SK-N-SH (cell line): ENCODE measurements around the gene EIF5A2. TPM values are rescaled to one million over a fixed set of nuclear protein-coding genes. Genes with fewer than 3 reads are reported as not detected.
"Not testable (repeated sequence)": the region's sequence is repeated elsewhere in the genome, so short reads cannot be mapped to it uniquely, and the experiment has no call there.

Experiments
- CTCF ChIA-PET: fragments of 300-600, 350-600 bp; formaldehyde crosslinking; extraction: SDS; loops from one replicate; lab custom pipeline; 2021; lab: Yijun Ruan, JAX
- POLR2A ChIA-PET: fragments of 350-600 bp; sonication (Branson Sonifier 250); formaldehyde crosslinking; extraction: SDS; loops from one replicate; lab custom pipeline; 2020; ENCODE audit warnings: antibody characterized with exemption, inconsistent platforms; lab: Yijun Ruan, JAX
- DNase-seq: peaks from one replicate; pipeline ENCODE4 v3.0.0; 2012
- H2AFZ ChIP-seq: fragments of 200-600 bp; sonication (generic); 2 replicates; pipeline ENCODE4 v1.8.1; 2016; ENCODE audit warnings: antibody characterized with exemption, mild to moderate bottlenecking, low read depth
- H3F3A ChIP-seq: fragments of 200-600 bp; sonication (generic); replicated peaks from 2 replicates; pipeline ENCODE3; 2016; ENCODE audit warnings: antibody characterized with exemption, mild to moderate bottlenecking; ENCODE audit not compliant: insufficient read depth
- H3K27ac ChIP-seq, 2 experiments: fragments of 200-500 bp in 1 of 2; fragments of 200-600 bp in 1 of 2; sonication (Bioruptor generic) in 1 of 2; sonication (generic), shearing (Covaris generic) in 1 of 2; 2 replicates each; pipeline versions ENCODE4 v1.5.1 to v1.6.1; 2014 to 2016; ENCODE audit warnings: low read depth in 2 of 2, inconsistent platforms in 1 of 2, low read length in 1 of 2, mild to moderate bottlenecking in 1 of 2, mixed read lengths in 1 of 2
- H3K27me3 ChIP-seq: fragments of 200-600 bp; sonication (generic), shearing (Covaris generic); 2 replicates; pipeline ENCODE4 v1.6.1; 2016; ENCODE audit warnings: mixed run types; ENCODE audit not compliant: insufficient read depth
- H3K36me3 ChIP-seq, 2 experiments: fragments of 200-500 bp in 1 of 2; fragments of 200-600 bp in 1 of 2; sonication (Bioruptor generic) in 1 of 2; sonication (generic) in 1 of 2; replicated peaks in 1 of 2; 2 replicates each; pipeline versions ENCODE3 to v1.5.1; 2014 to 2016; ENCODE audit warnings: low read length in 1 of 2, mild to moderate bottlenecking in 1 of 2; ENCODE audit not compliant: insufficient read depth in 2 of 2, control insufficient read depth in 1 of 2
- H3K4me1 ChIP-seq, 2 experiments: fragments of 200-500 bp in 1 of 2; fragments of 200-600 bp in 1 of 2; sonication (Bioruptor generic) in 1 of 2; sonication (generic), shearing (Covaris generic) in 1 of 2; 2 replicates each; pipeline versions ENCODE4 v1.5.1 to v1.6.1; 2014 to 2016; ENCODE audit warnings: low read depth in 1 of 2, low read length in 1 of 2, mixed run types in 1 of 2; ENCODE audit not compliant: insufficient read depth in 2 of 2, control insufficient read depth in 1 of 2
- H3K4me2 ChIP-seq: fragments of 200-600 bp; sonication (generic), shearing (Covaris generic); 2 replicates; pipeline ENCODE4 v1.6.1; 2017; ENCODE audit warnings: mixed run types
- H3K4me3 ChIP-seq, 2 experiments: fragments of 200-500 bp in 1 of 2; fragments of 200-600 bp in 1 of 2; sonication (Bioruptor generic) in 1 of 2; sonication (generic), shearing (Covaris generic) in 1 of 2; 2 replicates each; pipeline versions ENCODE4 v1.5.1 to v1.8.1; 2014 to 2016; ENCODE audit warnings: low read depth in 2 of 2, inconsistent platforms in 1 of 2, low read length in 1 of 2, mild to moderate bottlenecking in 1 of 2, mixed read lengths in 1 of 2, moderate library complexity in 1 of 2
- H3K79me2 ChIP-seq: fragments of 200-600 bp; sonication (generic); 2 replicates; pipeline ENCODE4 v1.8.1; 2017; ENCODE audit warnings: mild to moderate bottlenecking; ENCODE audit not compliant: insufficient read depth
- H3K9ac ChIP-seq: fragments of 200-600 bp; sonication (generic); 2 replicates; pipeline ENCODE4 v1.6.1; 2017; ENCODE audit warnings: mixed run types
- H3K9me2 ChIP-seq: fragments of 200-600 bp; sonication (generic); 2 replicates; pipeline ENCODE4 v1.6.1; 2017; ENCODE audit warnings: mixed run types
- H3K9me3 ChIP-seq: fragments of 200-600 bp; sonication (generic); 2 replicates; pipeline ENCODE4 v1.6.1; 2017; ENCODE audit warnings: mixed run types, mild to moderate bottlenecking, moderate library complexity
- H4K20me1 ChIP-seq: fragments of 200-600 bp; sonication (generic); 2 replicates; pipeline ENCODE4 v1.6.1; 2017; ENCODE audit warnings: mild to moderate bottlenecking, mixed run types; ENCODE audit not compliant: insufficient read depth
- FOXJ3 ChIP-seq: sonication (generic); formaldehyde crosslinking; IDR thresholded peaks from 2 replicates; pipeline ENCODE4 v1.5.1; 2020; ENCODE audit warnings: mild to moderate bottlenecking, missing genetic modification reagents
- IRF3 ChIP-seq: fragments of 150-350 bp; IDR thresholded peaks from 2 replicates; pipeline ENCODE4 v1.6.1; 2016; ENCODE audit warnings: mild to moderate bottlenecking, low read depth, low read length
- NFIC ChIP-seq: IDR thresholded peaks from 2 replicates; pipeline ENCODE4 v1.4.0; 2012; ENCODE audit warnings: borderline replicate concordance
- RCOR1 ChIP-seq: fragments of 150-350 bp; IDR thresholded peaks from 2 replicates; pipeline ENCODE4 v1.6.1; 2017; ENCODE audit warnings: antibody characterized with exemption, low read length
- WGBS: methylation state at CpG from one replicate; pipeline ENCODE4 v1.1.6; 2017; ENCODE audit warnings: low lambda C conversion rate; 5-methylcytosine and 5-hydroxymethylcytosine counted together
- polyA plus RNA-seq, 3 experiments: library from polyadenylated mRNA; depleted of rRNA; stranded (reverse); fragments of >200 nt; gene quantifications; 2 replicates each; pipeline ENCODE4 v1.2.3, GENCODE V29; 2012

Gene EIF5A2
- polyA plus RNA-seq, 1 of the 3 experiments (the other 2 are of a cell fraction) = 2.7 TPM

DNA sequence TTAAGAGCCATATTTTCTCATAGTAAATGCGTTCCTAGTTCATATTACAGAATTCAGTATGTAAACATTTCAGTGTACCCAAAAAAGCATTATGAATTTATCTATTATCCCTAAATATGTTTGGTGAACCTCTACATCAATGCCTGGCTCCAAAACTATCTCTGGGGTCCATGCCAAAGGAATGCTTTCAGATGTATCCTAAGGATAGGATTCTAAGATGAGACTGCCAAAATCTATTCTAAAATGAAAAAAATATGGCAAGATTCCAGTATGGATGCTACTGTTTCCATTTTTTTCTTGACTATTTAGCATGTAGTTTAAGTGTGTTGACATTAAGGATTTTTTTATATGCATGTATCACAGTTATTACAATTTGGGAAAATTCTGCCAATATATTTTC is 18.8 kb downstream of the EIF5A2 start:
- no peak overlapping the region for H3K4me2 ChIP-seq
- ChIA-PET CTCF (interaction anchor here (1.5 kb wide), 1 partner anchor 19 kb away, joined by 5 read pairs; the partner anchor contains the start of gene RPL22L1), POLR2A (interaction anchor here (1.2 to 1.7 kb wide), 2 partner anchors 19 to 20 kb away, joined by 5 read pairs; partner anchors contain the start of genes EIF5A2 and RPL22L1)
- H3K27me3 ChIP-seq = no peaks in the 10 kb centered on the region
- no peaks in the 10 kb centered on the region for H3K79me2 ChIP-seq
- 43% methylated on average over 1 of the region's 1 CpG for WGBS
- H4K20me1 ChIP-seq = no peaks in the 10 kb centered on the region
- no peak overlapping the region for H3K4me3 ChIP-seq
- peak overlapping the region in 1 of 2 experiments; percentile 82; a peak in 2 of 4 replicates for H3K27ac ChIP-seq
- H3K9me2 ChIP-seq = no peaks in the 10 kb centered on the region
- peak; percentile 33 for DNase-seq
- no peak overlapping the region for H3K9ac ChIP-seq
- peaks cover 4 to 15% of the 10 kb centered on the region in 2 experiments for H3K36me3 ChIP-seq
- H3K9me3 ChIP-seq = no peaks in the 10 kb centered on the region
- TF ChIP-seq NFIC = peak; percentile 13; the same call in 1 of the 2 replicates
- TF ChIP-seq FOXJ3 (CRISPR knock-in tag) = no peak
- H3K4me1 ChIP-seq = peaks cover 0 to 11% of the 10 kb centered on the region in 2 experiments; a peak in 1 of 4 replicates
- H2AFZ ChIP-seq = no peak overlapping the region
- no peaks in the 10 kb centered on the region for H3F3A ChIP-seq

- DNase-seq = peak; percentile 44
- no peaks in the 10 kb centered on the region for H3F3A ChIP-seq
- peak overlapping the region in 1 of 2 experiments; percentile 82; a peak in 2 of 4 replicates for H3K27ac ChIP-seq
- H2AFZ ChIP-seq = no peak overlapping the region
- H3K9ac ChIP-seq = no peak overlapping the region
- no peak overlapping the region for H3K4me3 ChIP-seq
- H3K36me3 ChIP-seq = peaks cover 4 to 13% of the 10 kb centered on the region in 2 experiments
- peaks cover 0 to 11% of the 10 kb centered on the region in 2 experiments; a peak in 1 of 4 replicates for H3K4me1 ChIP-seq
- ChIA-PET CTCF (interaction anchor here (1.5 kb wide), 1 partner anchor 19 kb away, joined by 5 read pairs; the partner anchor contains the start of gene RPL22L1), POLR2A (interaction anchor here (1.2 to 1.7 kb wide), 2 partner anchors 19 kb away, joined by 5 read pairs; partner anchors contain the start of genes EIF5A2 and RPL22L1)
- H3K9me2 ChIP-seq = no peaks in the 10 kb centered on the region
- no peaks in the 10 kb centered on the region for H3K79me2 ChIP-seq
- H3K4me2 ChIP-seq = no peak overlapping the region
- TF ChIP-seq IRF3 (no peak), RCOR1 (peak; percentile 49)
- no peaks in the 10 kb centered on the region for H4K20me1 ChIP-seq
- H3K27me3 ChIP-seq = no peaks in the 10 kb centered on the region
- no peaks in the 10 kb centered on the region for H3K9me3 ChIP-seq
These were observed 19.3 kb downstream of the EIF5A2 start for GRCh38 chr3:170889132-170889531.

GRCh38 chr3:170884109-170884930 is 24.1 kb downstream of the EIF5A2 start:
- H3K4me3 ChIP-seq, H3K27ac ChIP-seq, H3K9me2 ChIP-seq, H3K4me1 ChIP-seq, POLR2A ChIA-PET, H4K20me1 ChIP-seq, H3K79me2 ChIP-seq, H3K36me3 ChIP-seq, H2AFZ ChIP-seq, H3K9me3 ChIP-seq, CTCF ChIA-PET, H3K9ac ChIP-seq, H3F3A ChIP-seq, H3K27me3 ChIP-seq, DNase-seq, H3K4me2 ChIP-seq: not testable (repeated sequence)
- 97% methylated on average over 20 of the region's 24 CpGs for WGBS

GRCh38 chr3:170878688-170879087 is 29.7 kb downstream of the EIF5A2 start:
- POLR2A ChIA-PET = not testable (repeated sequence)
- 86% methylated on average over 3 of the region's 5 CpGs for WGBS

GRCh38 chr3:170877311-170877710 is 31.1 kb downstream of the EIF5A2 start:
- H3K9ac ChIP-seq, H3K4me1 ChIP-seq: not testable (repeated sequence)
- 91% methylated on average over 6 of the region's 6 CpGs for WGBS

More at GRCh38 chr3:170878688-170879087, 29.7 kb downstream of the EIF5A2 start:
- H3K4me2 ChIP-seq, H3K9me3 ChIP-seq, DNase-seq, H3K4me1 ChIP-seq, H3K27me3 ChIP-seq, H3K9ac ChIP-seq, H3K4me3 ChIP-seq, H2AFZ ChIP-seq, H4K20me1 ChIP-seq, H3K27ac ChIP-seq, H3K79me2 ChIP-seq, H3F3A ChIP-seq, H3K9me2 ChIP-seq, H3K36me3 ChIP-seq, CTCF ChIA-PET: not testable (repeated sequence)

More at GRCh38 chr3:170877311-170877710, 31.1 kb downstream of the EIF5A2 start:
- H3K4me2 ChIP-seq, H3K4me3 ChIP-seq, DNase-seq, H3K27me3 ChIP-seq, H3K27ac ChIP-seq, H3K9me3 ChIP-seq, H3K36me3 ChIP-seq, H3F3A ChIP-seq, H2AFZ ChIP-seq, H3K79me2 ChIP-seq, H3K9me2 ChIP-seq, H4K20me1 ChIP-seq, POLR2A ChIA-PET, CTCF ChIA-PET: not testable (repeated sequence)
